HL-60 (cell line): Measurements from ENCODE around the gene C1orf226.

Experiments
- DNase-seq, 2 experiments: peaks; one replicate each; pipeline ENCODE4 v3.0.0-alpha.2; 2010 to 2020; ENCODE audit warnings: low read depth in 1 of 2, low spot score in 1 of 2
- H3K27ac ChIP-seq: fragments of 250-450 bp; sonication (Bioruptor Pico); replicated peaks from 2 replicates; pipeline ENCODE4 v1.5.1; 2020; ENCODE audit warnings: mild to moderate bottlenecking, moderate library complexity
- H3K27me3 ChIP-seq: fragments of 250-450 bp; sonication (Bioruptor Pico); 2 replicates; pipeline ENCODE4 v1.5.1; 2021; ENCODE audit warnings: mild to moderate bottlenecking, moderate library complexity; ENCODE audit not compliant: insufficient read depth, poor library complexity, severe bottlenecking
- H3K4me3 ChIP-seq: replicated peaks from 2 replicates; pipeline ENCODE4 v1.5.1; 2011; ENCODE audit warnings: mild to moderate bottlenecking, control low read depth, low read length; ENCODE audit not compliant: insufficient read depth
- GABPA ChIP-seq: IDR thresholded peaks from 2 replicates; pipeline ENCODE4 v1.6.1; 2012; ENCODE audit warnings: low read depth
- POLR2AphosphoS5 ChIP-seq: IDR thresholded peaks from 2 replicates; pipeline ENCODE4 v1.6.1; 2012; ENCODE audit warnings: low read depth
- SPI1 ChIP-seq: IDR thresholded peaks from 2 replicates; pipeline ENCODE4 v1.6.1; 2012; ENCODE audit warnings: low read depth, mild to moderate bottlenecking, borderline replicate concordance
- TF ChIP-seq, protein P1 (sequence below): IDR thresholded peaks from one replicate; pipeline ENCODE4 v1.5.1; 2011; ENCODE audit warnings: low read length, control low read depth, inconsistent platforms; ENCODE audit not compliant: insufficient read depth
- TF ChIP-seq, protein P2 (sequence below): IDR thresholded peaks from 2 replicates; pipeline ENCODE4 v1.6.1; 2012; ENCODE audit warnings: low read depth; ENCODE audit not compliant: insufficient replicate concordance

C1orf226 gene

DNA sequence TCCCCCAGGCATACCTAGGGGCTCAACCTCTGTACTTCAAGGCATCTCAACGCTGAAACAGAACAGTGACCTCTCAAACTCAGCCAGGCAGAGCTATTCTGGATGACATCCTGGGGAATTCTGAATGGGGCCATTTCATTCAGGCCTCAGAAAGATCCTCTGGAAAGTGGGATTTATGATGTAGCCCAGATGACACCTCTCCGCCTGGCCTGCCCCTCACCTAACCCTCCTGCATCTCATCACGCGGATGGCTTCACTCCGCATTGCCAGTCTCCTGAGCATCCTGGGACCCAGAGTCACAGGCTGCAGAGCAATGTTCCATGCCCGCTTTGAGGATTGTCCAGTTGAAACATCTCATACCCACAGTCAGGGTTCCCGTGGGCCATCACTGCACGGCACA lies 6.1 kb upstream of the C1orf226 start:
- H3K4me3 ChIP-seq: no peak overlapping the region
- TF ChIP-seq GABPA (no peak), SPI1 (no peak)
- H3K27ac ChIP-seq: no peak overlapping the region
- no peaks in the 10 kb centered on the region for H3K27me3 ChIP-seq
- DNase-seq: no peak

DNA sequence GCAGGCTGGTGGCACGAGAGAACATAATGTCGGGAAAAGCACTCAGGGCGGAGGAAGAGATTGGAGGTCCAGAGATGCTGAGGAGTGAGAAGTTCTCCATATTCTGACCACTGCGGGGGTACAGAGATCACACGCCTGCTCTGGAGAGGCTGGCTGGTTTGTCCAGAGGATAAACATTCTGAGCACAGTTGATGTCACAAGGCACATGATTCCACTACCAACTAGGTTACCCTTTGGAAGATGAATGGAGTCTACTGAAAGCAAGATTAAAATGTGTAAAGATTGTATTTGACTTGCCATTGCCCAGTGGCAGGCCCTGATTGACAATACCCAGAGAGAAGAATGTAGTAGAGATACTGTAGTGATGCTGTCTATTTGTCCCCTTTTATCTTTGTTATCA lies 4.8 kb upstream of the C1orf226 start, which contains the start of gene SPATA46:
Gene SPATA46, minus strand, starts transcription at position 164 of the 400 bp plus-strand sequence. Its CDS starts 64 bp downstream, at position 100.
- TF ChIP-seq, protein P1, sequence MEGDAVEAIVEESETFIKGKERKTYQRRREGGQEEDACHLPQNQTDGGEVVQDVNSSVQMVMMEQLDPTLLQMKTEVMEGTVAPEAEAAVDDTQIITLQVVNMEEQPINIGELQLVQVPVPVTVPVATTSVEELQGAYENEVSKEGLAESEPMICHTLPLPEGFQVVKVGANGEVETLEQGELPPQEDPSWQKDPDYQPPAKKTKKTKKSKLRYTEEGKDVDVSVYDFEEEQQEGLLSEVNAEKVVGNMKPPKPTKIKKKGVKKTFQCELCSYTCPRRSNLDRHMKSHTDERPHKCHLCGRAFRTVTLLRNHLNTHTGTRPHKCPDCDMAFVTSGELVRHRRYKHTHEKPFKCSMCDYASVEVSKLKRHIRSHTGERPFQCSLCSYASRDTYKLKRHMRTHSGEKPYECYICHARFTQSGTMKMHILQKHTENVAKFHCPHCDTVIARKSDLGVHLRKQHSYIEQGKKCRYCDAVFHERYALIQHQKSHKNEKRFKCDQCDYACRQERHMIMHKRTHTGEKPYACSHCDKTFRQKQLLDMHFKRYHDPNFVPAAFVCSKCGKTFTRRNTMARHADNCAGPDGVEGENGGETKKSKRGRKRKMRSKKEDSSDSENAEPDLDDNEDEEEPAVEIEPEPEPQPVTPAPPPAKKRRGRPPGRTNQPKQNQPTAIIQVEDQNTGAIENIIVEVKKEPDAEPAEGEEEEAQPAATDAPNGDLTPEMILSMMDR: no peak
- TF ChIP-seq GABPA (no peak), POLR2AphosphoS5 (no peak), SPI1 (no peak)
- TF ChIP-seq, protein P2, sequence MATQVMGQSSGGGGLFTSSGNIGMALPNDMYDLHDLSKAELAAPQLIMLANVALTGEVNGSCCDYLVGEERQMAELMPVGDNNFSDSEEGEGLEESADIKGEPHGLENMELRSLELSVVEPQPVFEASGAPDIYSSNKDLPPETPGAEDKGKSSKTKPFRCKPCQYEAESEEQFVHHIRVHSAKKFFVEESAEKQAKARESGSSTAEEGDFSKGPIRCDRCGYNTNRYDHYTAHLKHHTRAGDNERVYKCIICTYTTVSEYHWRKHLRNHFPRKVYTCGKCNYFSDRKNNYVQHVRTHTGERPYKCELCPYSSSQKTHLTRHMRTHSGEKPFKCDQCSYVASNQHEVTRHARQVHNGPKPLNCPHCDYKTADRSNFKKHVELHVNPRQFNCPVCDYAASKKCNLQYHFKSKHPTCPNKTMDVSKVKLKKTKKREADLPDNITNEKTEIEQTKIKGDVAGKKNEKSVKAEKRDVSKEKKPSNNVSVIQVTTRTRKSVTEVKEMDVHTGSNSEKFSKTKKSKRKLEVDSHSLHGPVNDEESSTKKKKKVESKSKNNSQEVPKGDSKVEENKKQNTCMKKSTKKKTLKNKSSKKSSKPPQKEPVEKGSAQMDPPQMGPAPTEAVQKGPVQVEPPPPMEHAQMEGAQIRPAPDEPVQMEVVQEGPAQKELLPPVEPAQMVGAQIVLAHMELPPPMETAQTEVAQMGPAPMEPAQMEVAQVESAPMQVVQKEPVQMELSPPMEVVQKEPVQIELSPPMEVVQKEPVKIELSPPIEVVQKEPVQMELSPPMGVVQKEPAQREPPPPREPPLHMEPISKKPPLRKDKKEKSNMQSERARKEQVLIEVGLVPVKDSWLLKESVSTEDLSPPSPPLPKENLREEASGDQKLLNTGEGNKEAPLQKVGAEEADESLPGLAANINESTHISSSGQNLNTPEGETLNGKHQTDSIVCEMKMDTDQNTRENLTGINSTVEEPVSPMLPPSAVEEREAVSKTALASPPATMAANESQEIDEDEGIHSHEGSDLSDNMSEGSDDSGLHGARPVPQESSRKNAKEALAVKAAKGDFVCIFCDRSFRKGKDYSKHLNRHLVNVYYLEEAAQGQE: no peak
- H3K27ac ChIP-seq: no peak within 1 kb of the TSS
- DNase-seq: no peak
- no peak within 1 kb of the TSS for H3K4me3 ChIP-seq
- no peaks in the 10 kb centered on the region for H3K27me3 ChIP-seq

DNA sequence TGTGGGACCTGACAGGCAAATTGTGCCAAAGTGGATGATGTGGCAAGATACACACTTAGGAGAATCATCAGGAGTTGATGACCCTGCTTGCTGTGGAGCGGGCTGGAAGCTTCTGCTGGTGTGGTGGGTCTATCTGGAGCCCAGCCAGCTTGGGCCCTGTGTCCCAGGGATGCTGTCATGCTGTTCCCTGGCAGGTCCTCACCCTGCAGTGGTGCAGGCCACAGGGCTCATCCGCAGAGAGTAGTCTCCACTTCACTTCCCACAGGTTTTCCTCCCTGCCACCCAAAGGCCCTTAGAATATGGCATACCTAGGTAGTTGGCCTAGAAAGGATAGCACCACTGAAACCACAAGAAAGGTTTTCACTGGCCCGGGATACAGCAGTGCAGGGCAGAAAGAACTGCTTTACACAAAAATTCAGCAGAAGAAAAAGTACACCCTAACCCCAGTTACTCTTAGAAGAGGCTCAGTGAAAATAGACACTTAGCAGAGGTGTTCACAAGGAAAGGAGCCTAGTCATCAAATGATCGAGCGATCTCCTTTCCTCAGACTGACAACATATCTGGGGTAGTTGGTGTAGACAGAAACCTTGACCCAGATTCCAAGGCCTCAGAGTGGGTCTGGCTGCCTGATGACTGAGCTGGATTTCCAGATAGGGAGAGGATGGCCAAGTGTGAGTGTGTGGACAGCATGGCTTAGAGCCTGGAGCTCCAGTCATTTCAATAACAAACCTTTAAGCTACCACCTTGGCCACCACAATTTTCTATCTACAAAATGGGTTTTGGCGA lies 1.3 kb upstream of the C1orf226 start:
- DNase-seq: no peak
- no peak overlapping the region for H3K27ac ChIP-seq
- H3K27me3 ChIP-seq: no peaks in the 10 kb centered on the region
- H3K4me3 ChIP-seq: no peak overlapping the region
- TF ChIP-seq, protein P1: no peak
- TF ChIP-seq, protein P2: no peak
- TF ChIP-seq SPI1 (no peak), POLR2AphosphoS5 (no peak), GABPA (no peak)

DNA sequence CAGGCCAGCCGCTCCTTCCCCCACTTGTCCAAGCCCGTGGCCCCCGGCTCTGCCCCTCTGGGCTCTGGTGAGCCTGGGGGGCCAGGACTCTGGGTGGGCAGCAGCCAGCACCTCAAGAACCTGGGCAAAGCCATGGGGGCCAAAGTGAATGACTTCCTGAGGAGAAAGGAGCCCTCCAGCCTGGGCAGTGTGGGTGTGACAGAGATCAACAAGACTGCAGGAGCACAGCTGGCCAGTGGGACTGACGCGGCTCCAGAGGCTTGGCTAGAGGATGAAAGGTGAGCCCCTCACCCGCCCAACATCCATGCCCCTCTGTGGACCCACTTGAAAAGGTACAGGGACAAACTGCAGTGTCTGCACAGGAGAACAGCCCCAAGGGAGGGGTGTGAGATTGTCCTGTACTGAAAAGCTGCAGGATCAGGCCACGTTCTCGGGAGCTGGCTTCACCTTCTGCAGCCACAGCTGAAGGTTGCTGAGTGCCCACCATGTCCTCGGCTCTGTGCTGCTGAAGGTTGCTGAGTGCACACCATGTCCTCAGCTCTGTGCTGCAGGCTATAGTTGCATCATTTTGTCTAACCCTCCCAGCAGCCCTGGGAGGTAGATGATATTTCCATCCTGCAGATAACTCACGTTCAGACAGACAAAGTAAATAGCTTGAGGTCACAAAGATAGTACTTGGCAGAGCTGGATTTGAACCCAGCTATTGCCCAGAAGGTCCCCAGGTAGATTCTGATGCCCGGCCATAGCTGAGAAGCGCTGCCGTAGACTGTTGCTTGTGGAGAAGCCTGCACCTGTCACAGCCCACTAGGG lies 618 bp downstream of the C1orf226 start:
- DNase-seq: no peak
- TF ChIP-seq SPI1 (no peak), POLR2AphosphoS5 (no peak)
- TF ChIP-seq, protein P2: no peak
- TF ChIP-seq, protein P1: no peak
- H3K27ac ChIP-seq: no peak overlapping the region
- no peak overlapping the region for H3K4me3 ChIP-seq
- no peaks in the 10 kb centered on the region for H3K27me3 ChIP-seq
